ENCODE measurements around the gene MARCO. TPM values are rescaled to one million over a fixed set of nuclear protein-coding genes. Genes with fewer than 3 reads are reported as not detected.
A peak's percentile ranks its signal among the peaks of the same experiment; 100 is the strongest.

The MARCO gene
- total RNA-seq, 1 donor from 2014 or later, result 1.1 TPM

DNA sequence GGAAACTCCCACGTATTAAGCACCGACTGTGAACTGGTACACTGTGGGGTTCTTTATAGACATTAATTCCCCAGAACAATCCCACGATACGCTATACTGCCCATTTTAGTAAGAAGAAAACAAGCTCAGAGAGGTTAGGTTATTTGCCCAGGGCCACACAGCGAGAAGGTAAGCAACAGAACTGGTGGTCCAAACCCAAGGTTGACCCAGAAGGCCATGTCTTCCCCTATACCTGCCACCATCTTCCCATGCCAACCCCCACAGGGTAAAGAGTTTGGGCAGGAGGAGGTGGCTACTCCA lies 69.9 kb downstream of the MARCO start:
- no peak for DNase-seq (ENCODE audit: extremely low spot score, unreplicated experiment)
- TF ChIP-seq, protein P1, sequence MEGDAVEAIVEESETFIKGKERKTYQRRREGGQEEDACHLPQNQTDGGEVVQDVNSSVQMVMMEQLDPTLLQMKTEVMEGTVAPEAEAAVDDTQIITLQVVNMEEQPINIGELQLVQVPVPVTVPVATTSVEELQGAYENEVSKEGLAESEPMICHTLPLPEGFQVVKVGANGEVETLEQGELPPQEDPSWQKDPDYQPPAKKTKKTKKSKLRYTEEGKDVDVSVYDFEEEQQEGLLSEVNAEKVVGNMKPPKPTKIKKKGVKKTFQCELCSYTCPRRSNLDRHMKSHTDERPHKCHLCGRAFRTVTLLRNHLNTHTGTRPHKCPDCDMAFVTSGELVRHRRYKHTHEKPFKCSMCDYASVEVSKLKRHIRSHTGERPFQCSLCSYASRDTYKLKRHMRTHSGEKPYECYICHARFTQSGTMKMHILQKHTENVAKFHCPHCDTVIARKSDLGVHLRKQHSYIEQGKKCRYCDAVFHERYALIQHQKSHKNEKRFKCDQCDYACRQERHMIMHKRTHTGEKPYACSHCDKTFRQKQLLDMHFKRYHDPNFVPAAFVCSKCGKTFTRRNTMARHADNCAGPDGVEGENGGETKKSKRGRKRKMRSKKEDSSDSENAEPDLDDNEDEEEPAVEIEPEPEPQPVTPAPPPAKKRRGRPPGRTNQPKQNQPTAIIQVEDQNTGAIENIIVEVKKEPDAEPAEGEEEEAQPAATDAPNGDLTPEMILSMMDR (conservative IDR thresholded peaks at IDR 0.05), result no peak
- Mint-ChIP-seq H3K36me3 (no peaks in the 10 kb centered on the region), H3K4me3 (peak overlapping the region; percentile 65), H3K9me3 (no peaks in the 10 kb centered on the region), H3K27ac (no peak overlapping the region), H3K4me1 (ENCODE audit: unreplicated experiment) (no peaks in the 10 kb centered on the region), H3K27me3 (peaks cover 74% of the 10 kb centered on the region)

DNA sequence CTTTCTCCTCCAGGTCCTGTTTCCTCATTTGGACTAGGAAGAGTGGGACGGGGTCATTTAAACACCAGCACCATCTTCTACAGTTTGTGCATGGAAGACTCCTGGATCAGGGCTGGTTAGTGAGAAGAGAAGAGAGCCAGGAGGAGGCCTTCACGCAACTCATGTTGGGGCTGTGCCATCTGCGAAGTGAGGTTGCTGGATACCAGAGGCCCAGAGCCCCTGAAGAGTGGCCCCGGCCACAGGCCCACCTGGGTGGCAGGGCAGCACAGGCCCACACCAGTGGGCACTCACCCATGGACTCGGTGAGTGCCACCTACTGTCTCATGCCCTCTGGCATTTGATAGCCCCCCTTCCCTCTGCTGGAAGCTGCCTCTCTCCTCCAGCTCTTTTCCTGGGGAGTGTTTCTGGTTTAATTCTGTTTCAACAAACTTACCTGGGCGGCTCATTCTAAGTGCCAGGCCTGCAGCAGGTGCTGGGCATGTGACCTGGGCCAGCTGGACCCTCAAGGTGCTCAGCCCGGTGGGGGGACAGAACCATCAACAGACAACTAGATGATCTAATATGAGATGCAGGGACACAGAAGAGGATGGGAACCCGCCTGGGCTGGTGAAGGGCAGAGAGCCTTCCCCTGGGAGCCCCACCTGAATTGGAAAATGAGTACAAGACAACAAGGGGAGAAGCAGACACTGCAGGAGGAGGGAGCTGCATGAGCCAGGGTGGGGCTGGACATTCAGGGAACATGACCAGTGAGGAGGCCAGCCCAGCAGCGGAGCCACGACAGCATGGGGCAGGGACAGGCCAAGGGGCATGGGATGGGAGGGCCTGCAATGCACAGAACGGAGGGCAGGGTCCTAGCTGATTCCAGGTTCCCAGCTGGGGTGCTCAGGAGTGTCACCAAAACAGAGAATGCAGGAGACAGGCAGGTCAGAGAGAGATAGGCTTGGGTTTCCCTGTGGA lies 70.6 kb downstream of the MARCO start:
- H3K27me3 Mint-ChIP-seq, result peaks cover 79% of the 10 kb centered on the region
- H3K9me3 Mint-ChIP-seq, result no peaks in the 10 kb centered on the region
- H3K4me3 Mint-ChIP-seq, result no peak overlapping the region
- TF ChIP-seq, protein P1 (conservative IDR thresholded peaks at IDR 0.05), result no peak
- no peaks in the 10 kb centered on the region for H3K4me1 Mint-ChIP-seq (ENCODE audit: unreplicated experiment)
- no peaks in the 10 kb centered on the region for H3K36me3 Mint-ChIP-seq
- DNase-seq (ENCODE audit: extremely low spot score, unreplicated experiment), result peak; percentile 58
- H3K27ac Mint-ChIP-seq, result no peak overlapping the region

DNA sequence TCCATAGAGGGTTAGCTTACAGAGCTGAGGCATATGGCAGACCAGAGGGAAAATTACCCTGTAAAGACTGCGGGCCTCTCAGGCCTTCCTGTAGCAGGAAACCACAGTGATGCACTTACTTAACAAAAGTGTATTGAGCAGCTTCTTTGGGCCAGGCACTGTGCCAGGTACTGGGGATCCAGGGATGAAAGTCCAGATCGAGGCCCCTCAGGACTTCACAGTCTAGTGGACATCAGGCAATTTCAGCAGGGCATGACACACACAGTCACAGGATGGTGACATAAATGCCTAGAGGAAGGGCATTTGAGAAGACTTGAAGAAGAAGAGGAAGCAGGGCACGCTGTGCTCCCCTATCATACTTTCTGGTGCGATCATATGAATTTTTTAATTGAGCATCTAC lies 71.7 kb downstream of the MARCO start:
- TF ChIP-seq, protein P1 (conservative IDR thresholded peaks at IDR 0.05), result no peak
- H3K27ac Mint-ChIP-seq, result no peak overlapping the region
- DNase-seq (ENCODE audit: extremely low spot score, unreplicated experiment), result no peak
- H3K4me3 Mint-ChIP-seq, result no peak overlapping the region
- no peaks in the 10 kb centered on the region for H3K4me1 Mint-ChIP-seq (ENCODE audit: unreplicated experiment)
- H3K9me3 Mint-ChIP-seq, result no peaks in the 10 kb centered on the region
- no peaks in the 10 kb centered on the region for H3K36me3 Mint-ChIP-seq
- H3K27me3 Mint-ChIP-seq, result peaks cover 79% of the 10 kb centered on the region

DNA sequence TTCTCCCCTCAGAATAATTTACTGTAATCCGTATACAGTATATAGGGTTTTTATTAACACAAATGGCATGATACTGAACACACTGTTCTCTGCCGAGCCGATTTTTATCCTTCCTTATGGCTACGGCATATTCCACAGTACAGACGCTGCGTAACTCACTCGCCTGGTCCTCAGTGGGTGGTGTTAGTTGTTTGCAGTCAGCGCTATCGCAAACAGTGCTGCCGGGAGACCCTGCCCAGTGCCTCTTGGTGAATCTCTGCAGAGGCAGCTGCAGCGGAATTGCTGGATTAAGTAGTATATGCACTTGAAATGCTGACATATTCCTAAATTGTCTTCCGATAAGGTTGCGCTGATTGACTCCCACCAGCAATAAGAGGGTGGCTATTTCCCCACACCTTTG lies 73.9 kb downstream of the MARCO start:
- TF ChIP-seq, protein P1 (conservative IDR thresholded peaks at IDR 0.05), result no peak
- no peak overlapping the region for H3K4me3 Mint-ChIP-seq
- peaks cover 62% of the 10 kb centered on the region for H3K27me3 Mint-ChIP-seq
- H3K9me3 Mint-ChIP-seq, result no peaks in the 10 kb centered on the region
- DNase-seq (ENCODE audit: extremely low spot score, unreplicated experiment), result no peak
- H3K36me3 Mint-ChIP-seq, result no peaks in the 10 kb centered on the region
- no peaks in the 10 kb centered on the region for H3K4me1 Mint-ChIP-seq (ENCODE audit: unreplicated experiment)
- no peak overlapping the region for H3K27ac Mint-ChIP-seq

DNA sequence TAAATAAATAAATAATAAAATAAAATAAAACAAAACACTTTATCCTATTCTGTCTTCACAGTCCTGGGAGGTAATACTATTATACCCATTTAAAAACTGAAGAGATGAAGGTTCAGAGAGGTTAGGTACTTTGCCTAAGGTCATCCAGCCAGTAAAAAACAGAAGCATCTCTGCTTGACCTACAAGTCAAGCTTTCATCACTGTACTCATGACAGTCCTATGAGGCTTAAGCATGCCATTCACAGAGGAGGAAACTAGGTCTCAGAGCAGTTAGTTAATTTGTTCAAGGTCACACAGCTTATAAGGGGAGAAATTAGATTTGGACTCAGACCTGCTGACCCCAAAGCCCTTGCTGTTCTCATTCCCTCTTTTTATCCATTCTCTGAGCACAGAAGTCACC lies 77.5 kb downstream of the MARCO start:
- Mint-ChIP-seq H3K9me3 (no peaks in the 10 kb centered on the region), H3K36me3 (no peaks in the 10 kb centered on the region), H3K4me3 (no peak overlapping the region), H3K27ac (no peak overlapping the region), H3K27me3 (peaks cover 49% of the 10 kb centered on the region), H3K4me1 (ENCODE audit: unreplicated experiment) (no peaks in the 10 kb centered on the region)
- no peak for DNase-seq (ENCODE audit: extremely low spot score, unreplicated experiment)
- TF ChIP-seq, protein P1 (conservative IDR thresholded peaks at IDR 0.05), result no peak

Data from type B pancreatic cell (in vitro differentiated cells).